ENCODE measurements around the gene RAP1GAP. TPM values are rescaled to one million over a fixed set of nuclear protein-coding genes. Genes with fewer than 3 reads are reported as not detected.

Gene RAP1GAP
- total and polyA plus RNA-seq, 2 of the 13 experiments (the other 11 are each of a cell fraction or from before 2014, with no cell fraction given) = 11.9 to 37.5 TPM

DNA sequence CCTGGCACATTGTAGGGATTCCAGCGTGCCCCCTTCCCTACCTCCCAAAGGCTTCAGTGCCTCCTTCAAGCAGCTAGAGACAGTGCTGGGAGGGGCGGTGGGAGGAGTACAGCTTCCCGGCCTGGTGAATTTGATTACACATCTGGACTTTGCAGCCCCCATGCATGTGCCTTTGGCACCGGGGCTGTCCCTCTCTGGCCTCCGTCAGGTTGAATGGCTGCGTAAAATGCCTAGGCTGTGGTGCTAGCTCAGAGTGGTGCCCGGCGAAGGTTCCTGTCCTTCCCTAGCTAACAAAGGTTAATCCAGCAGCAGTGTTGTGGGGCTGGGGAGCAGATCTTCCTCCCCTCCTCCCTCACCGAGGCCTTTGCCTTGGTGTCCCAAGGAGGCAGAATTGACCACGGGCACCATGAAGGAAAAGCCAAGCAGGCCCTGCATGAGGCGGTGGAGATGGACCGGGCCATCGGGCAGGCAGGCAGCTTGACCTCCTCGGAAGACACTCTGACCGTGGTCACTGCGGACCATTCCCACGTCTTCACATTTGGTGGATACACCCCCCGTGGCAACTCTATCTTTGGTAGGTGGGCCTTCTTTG is 93.7 kb downstream of the RAP1GAP start (continued):
- TF ChIP-seq ATM (IDR thresholded peaks at IDR 0.05; ENCODE audit: borderline replicate concordance) = no peak
- no peak for TF ChIP-seq ZFP90 (CRISPR knock-in tag; IDR thresholded peaks at IDR 0.05; ENCODE audit: borderline replicate concordance)

DNA sequence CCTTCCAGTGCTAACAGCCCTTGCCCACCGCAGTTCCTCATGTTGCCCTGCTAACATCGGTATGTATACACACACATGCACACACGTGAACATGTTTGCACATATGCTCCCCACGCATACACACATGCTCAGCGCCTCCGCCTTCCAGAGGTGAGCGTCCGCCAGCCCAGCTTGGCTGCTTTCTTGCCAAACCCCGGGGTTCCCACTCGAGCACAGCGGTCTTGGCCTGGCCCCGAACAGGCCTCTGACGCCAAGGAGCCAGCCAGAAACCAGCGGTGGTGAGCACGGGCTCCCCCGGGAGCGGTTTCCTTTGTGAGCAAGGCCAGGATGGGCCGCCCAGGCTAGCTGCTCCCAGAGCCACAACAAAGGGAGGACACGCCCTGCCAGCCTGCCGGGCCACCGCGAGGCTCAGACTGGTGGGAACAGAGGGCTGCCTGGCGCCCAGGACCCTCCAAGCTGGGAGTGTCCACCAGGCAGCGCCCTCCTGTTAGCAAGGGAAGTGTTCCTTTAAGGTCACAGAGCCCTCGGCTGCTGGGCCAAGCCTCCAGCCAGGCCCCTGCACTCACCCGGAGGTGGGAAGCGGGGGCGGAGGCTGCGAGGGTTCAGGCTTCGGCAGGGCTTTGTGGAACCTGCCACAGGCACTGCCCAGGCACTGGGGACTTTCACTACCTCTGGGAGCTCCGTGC is 94.5 kb downstream of the RAP1GAP start:
- Histone ChIP-seq H3K9me3 (ENCODE audit: low read length) (no peaks in the 10 kb centered on the region), H3K9ac (ENCODE audit: insufficient read depth, low read depth, low read length) (no peak overlapping the region), H3K4me3 (replicated peaks in 1 of 3; ENCODE audit: insufficient read depth in 1 of 3, low read depth in 2 of 3, low read length in 3 of 3) (peak overlapping the region in 1 of 3 experiments; percentile 12; a peak in 1 of 6 replicates), H4K20me1 (ENCODE audit: insufficient read depth, low read length) (no peaks in the 10 kb centered on the region), H2AFZ (ENCODE audit: low read length) (no peak overlapping the region), H3K4me2 (ENCODE audit: low read depth, low read length) (peak overlapping the region; percentile 34; the same call in 1 of the 2 replicates), H3K79me2 (ENCODE audit: insufficient read depth, low read length) (no peaks in the 10 kb centered on the region), H3K36me3 (replicated peaks in 1 of 2; ENCODE audit: control insufficient read depth in 1 of 2, insufficient read depth in 2 of 2, low read length in 2 of 2) (no peaks in the 10 kb centered on the region), H3K27ac (ENCODE audit: extremely low read length, insufficient read depth, low read length) (no peak overlapping the region), H3K27me3 (ENCODE audit: control insufficient read depth in 1 of 2, insufficient read depth in 2 of 2, low read length in 2 of 2) (peaks cover 2 to 29% of the 10 kb centered on the region in 2 experiments; a peak in 4 of 5 replicates), H3K4me1 (ENCODE audit: insufficient read depth, low read length) (peaks cover 16% of the 10 kb centered on the region)
- BruUV-seq (replicated peaks) = no TSS peak
- ATAC-seq (peak; percentile 63), FAIRE-seq (no peak), DNase-seq (ENCODE audit: low spot score) (peak; percentile 20)
- ChIA-PET CTCF (ENCODE audit: low intra/inter-chr PET ratio, low total read pairs) (interaction anchor here (1.3 to 1.9 kb wide), 3 partner anchors 66 to 206 kb away, joined by 6 to 7 read pairs (median 7); no protein-coding TSS in a partner anchor), POLR2A (no interaction called here)
- intact Hi-C loops (cut with micrococcal nuclease; ENCODE audit: unreplicated experiment) = loop anchor here (5.0 kb wide), 1 partner anchor 197 kb away; no protein-coding TSS in a partner anchor
- WGBS (ENCODE audit: low lambda C conversion rate) = 41% methylated on average over 5 of the region's 31 CpGs
- in situ Hi-C loops (cut with HindIII; ENCODE audit: extremely low pct_ligation_motif_present, low pct_unique_long_range_greater_than_20kb) = loop anchor here (10.0 kb wide), 1 partner anchor 200 kb away; no protein-coding TSS in a partner anchor
- TF ChIP-seq, protein P1, sequence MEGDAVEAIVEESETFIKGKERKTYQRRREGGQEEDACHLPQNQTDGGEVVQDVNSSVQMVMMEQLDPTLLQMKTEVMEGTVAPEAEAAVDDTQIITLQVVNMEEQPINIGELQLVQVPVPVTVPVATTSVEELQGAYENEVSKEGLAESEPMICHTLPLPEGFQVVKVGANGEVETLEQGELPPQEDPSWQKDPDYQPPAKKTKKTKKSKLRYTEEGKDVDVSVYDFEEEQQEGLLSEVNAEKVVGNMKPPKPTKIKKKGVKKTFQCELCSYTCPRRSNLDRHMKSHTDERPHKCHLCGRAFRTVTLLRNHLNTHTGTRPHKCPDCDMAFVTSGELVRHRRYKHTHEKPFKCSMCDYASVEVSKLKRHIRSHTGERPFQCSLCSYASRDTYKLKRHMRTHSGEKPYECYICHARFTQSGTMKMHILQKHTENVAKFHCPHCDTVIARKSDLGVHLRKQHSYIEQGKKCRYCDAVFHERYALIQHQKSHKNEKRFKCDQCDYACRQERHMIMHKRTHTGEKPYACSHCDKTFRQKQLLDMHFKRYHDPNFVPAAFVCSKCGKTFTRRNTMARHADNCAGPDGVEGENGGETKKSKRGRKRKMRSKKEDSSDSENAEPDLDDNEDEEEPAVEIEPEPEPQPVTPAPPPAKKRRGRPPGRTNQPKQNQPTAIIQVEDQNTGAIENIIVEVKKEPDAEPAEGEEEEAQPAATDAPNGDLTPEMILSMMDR (CRISPR knock-in tag; IDR thresholded peaks at IDR 0.05) = peak; percentile 18; the same call in 1 of the 2 replicates
- TF ChIP-seq ZNF547 (CRISPR knock-in tag; IDR thresholded peaks at IDR 0.05) (0 out of 2 replicates have a peak, but pooled peaks have one; percentile 4), ZNF260 (CRISPR knock-in tag; IDR thresholded peaks at IDR 0.05; ENCODE audit: borderline replicate concordance, low read depth) (no peak), ARNT2 (CRISPR knock-in tag; IDR thresholded peaks at IDR 0.05; ENCODE audit: low read depth) (0 out of 2 replicates have a peak, but pooled peaks have one; percentile 11), MBD4 (IDR thresholded peaks at IDR 0.05; ENCODE audit: borderline replicate concordance, low read length) (no peak), HHEX (CRISPR knock-in tag; IDR thresholded peaks at IDR 0.05) (no peak)
- TF ChIP-seq, protein P2, sequence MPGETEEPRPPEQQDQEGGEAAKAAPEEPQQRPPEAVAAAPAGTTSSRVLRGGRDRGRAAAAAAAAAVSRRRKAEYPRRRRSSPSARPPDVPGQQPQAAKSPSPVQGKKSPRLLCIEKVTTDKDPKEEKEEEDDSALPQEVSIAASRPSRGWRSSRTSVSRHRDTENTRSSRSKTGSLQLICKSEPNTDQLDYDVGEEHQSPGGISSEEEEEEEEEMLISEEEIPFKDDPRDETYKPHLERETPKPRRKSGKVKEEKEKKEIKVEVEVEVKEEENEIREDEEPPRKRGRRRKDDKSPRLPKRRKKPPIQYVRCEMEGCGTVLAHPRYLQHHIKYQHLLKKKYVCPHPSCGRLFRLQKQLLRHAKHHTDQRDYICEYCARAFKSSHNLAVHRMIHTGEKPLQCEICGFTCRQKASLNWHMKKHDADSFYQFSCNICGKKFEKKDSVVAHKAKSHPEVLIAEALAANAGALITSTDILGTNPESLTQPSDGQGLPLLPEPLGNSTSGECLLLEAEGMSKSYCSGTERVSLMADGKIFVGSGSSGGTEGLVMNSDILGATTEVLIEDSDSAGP (CRISPR knock-in tag; IDR thresholded peaks at IDR 0.05; ENCODE audit: borderline replicate concordance) = peak; percentile 72; the same call in 1 of the 2 replicates
- TF ChIP-seq, protein P3, sequence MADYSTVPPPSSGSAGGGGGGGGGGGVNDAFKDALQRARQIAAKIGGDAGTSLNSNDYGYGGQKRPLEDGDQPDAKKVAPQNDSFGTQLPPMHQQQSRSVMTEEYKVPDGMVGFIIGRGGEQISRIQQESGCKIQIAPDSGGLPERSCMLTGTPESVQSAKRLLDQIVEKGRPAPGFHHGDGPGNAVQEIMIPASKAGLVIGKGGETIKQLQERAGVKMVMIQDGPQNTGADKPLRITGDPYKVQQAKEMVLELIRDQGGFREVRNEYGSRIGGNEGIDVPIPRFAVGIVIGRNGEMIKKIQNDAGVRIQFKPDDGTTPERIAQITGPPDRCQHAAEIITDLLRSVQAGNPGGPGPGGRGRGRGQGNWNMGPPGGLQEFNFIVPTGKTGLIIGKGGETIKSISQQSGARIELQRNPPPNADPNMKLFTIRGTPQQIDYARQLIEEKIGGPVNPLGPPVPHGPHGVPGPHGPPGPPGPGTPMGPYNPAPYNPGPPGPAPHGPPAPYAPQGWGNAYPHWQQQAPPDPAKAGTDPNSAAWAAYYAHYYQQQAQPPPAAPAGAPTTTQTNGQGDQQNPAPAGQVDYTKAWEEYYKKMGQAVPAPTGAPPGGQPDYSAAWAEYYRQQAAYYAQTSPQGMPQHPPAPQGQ (CRISPR knock-in tag; IDR thresholded peaks at IDR 0.05; ENCODE audit: borderline replicate concordance) = no peak

All from HepG2 (cell line).